ENCODE data around the gene SRSF12.
A peak's percentile ranks its signal among the peaks of the same experiment; 100 is the strongest.
"Not testable (repeated sequence)": the region's sequence is repeated elsewhere in the genome, so short reads cannot be mapped to it uniquely, and the experiment has no call there.

Gene SRSF12

GRCh38 chr6:89128256-89128671 is 10.4 kb upstream of the SRSF12 start:
- DNase-seq: not testable (repeated sequence)

GRCh38 chr6:89122625-89123024 is 4.8 kb upstream of the SRSF12 start:
- peak; percentile 47 for DNase-seq

GRCh38 chr6:89121934-89122333 is 4.1 kb upstream of the SRSF12 start:
- no peak for DNase-seq

GRCh38 chr6:89120371-89120770 is 2.5 kb upstream of the SRSF12 start:
- no peak for DNase-seq

- DNase-seq: no peak
Measured at GRCh38 chr6:89118931-89119330, 1.1 kb upstream of the SRSF12 start.

- DNase-seq: no peak
Measured at GRCh38 chr6:89116702-89117101, 1.2 kb downstream of the SRSF12 start.

GRCh38 chr6:89111933-89112332 is 5.9 kb downstream of the SRSF12 start:
- DNase-seq: no peak

GRCh38 chr6:89110284-89110683 is 7.6 kb downstream of the SRSF12 start:
- no peak for DNase-seq

- peak; percentile 47 for DNase-seq
Measured at GRCh38 chr6:89100114-89100513, 17.8 kb downstream of the SRSF12 start.

GRCh38 chr6:89098461-89098860 is 19.4 kb downstream of the SRSF12 start:
- DNase-seq: no peak

GRCh38 chr6:89087881-89088280 is 30.0 kb downstream of the SRSF12 start:
- no peak for DNase-seq

- DNase-seq: no peak
Measured at GRCh38 chr6:89085409-89086205, 32.3 kb downstream of the SRSF12 start.

GRCh38 chr6:89084954-89085353 is 32.9 kb downstream of the SRSF12 start:
- DNase-seq: no peak

- no peak for DNase-seq
Measured at GRCh38 chr6:89084542-89084941, 33.3 kb downstream of the SRSF12 start.

- DNase-seq: peak; percentile 13
Measured at GRCh38 chr6:89082486-89082891, 35.4 kb downstream of the SRSF12 start.

- DNase-seq: peak; percentile 99
Measured at GRCh38 chr6:89081423-89082322, 36.2 kb downstream of the SRSF12 start.

GRCh38 chr6:89081129-89081422 is 36.8 kb downstream of the SRSF12 start:
- DNase-seq: no peak

- peak; percentile 99 for DNase-seq
Measured at GRCh38 chr6:89080281-89081128, 37.4 kb downstream of the SRSF12 start, which contains the start of gene PNRC1. Gene PNRC1 (plus strand): TSS chr6:89080751. CDS start chr6:89080895, 144 bp downstream.

- peak; percentile 73 for DNase-seq
Measured at GRCh38 chr6:89079511-89080234, 38.2 kb downstream of the SRSF12 start.

- DNase-seq: no peak
Measured at GRCh38 chr6:89073840-89074239, 44.0 kb downstream of the SRSF12 start.

- DNase-seq: no peak
Measured at GRCh38 chr6:89073014-89073620, 44.8 kb downstream of the SRSF12 start.

GRCh38 chr6:89071036-89071435 is 46.8 kb downstream of the SRSF12 start:
- DNase-seq: no peak
